ENCODE results near the gene EML6.
"Not testable (repeated sequence)": the region's sequence is repeated elsewhere in the genome, so short reads cannot be mapped to it uniquely, and the experiment has no call there.

Gene EML6

GRCh38 chr2:54806975-54807374 is 83.5 kb downstream of the EML6 start:
- no peak for DNase-seq

- no peak for DNase-seq
Measured at GRCh38 chr2:54808661-54809060, 85.2 kb downstream of the EML6 start.

DNA sequence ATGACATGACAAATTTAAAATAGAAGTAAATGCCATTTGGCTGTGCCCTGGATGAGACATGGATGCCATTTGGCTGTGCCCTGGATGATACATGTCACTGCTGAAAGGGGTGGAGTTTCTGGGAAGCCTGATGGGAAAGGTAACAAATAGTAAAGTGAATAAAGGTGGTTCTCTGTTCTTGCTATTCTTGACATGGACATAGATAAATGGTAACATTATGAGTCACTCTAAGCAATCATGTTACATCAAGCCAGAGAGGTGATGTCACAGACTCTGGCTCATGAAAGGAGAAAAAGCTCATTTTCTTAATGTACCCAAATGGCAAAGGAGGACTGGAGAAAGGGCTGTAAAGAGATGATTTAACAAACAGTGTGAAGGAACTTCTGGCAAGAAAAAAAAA is 86.4 kb downstream of the EML6 start:
- DNase-seq: no peak

DNA sequence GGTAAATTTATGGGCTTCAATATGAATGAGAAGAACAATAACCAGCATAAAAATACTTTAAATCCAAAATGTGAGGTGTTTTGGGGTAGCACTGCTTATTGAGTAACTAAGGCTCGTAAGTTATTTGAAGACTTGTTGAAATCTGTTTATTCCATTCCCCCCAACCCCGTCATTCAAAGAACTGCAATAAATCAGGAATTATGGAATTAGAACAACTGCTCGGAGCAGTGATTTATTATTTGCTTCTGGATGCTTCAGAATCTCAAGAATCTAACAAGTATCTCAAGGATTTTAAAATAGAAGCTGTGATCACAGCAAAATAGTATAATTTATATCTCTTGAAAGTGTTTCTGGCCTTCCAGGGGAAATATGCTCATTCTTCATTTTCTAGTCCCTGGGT is 86.8 kb downstream of the EML6 start:
- no peak for DNase-seq

GRCh38 chr2:54813584-54813983 is 90.1 kb downstream of the EML6 start:
- no peak for DNase-seq

- no peak for DNase-seq
Measured at GRCh38 chr2:54814389-54815147, 91.1 kb downstream of the EML6 start.

DNA sequence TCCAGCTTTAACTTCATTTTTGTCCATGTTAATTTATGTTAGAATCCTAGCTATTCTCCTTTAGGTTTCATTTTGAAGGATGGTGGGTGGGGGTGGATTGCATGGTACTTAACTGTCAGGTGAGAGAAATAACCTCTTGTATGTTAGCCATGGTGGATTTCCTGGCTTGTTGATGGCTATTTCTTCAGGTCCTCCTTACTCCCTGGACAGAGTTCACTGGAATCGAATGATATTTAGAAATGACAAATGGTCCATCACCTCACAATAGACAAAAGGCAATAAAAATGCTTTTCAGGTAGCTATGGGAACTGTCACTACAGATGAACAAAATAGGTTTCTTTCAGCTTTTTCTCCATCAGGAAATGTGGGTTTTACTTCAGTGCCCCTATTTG is 91.7 kb downstream of the EML6 start:
- DNase-seq: no peak

GRCh38 chr2:54818226-54818625 is 94.8 kb downstream of the EML6 start:
- no peak for DNase-seq

DNA sequence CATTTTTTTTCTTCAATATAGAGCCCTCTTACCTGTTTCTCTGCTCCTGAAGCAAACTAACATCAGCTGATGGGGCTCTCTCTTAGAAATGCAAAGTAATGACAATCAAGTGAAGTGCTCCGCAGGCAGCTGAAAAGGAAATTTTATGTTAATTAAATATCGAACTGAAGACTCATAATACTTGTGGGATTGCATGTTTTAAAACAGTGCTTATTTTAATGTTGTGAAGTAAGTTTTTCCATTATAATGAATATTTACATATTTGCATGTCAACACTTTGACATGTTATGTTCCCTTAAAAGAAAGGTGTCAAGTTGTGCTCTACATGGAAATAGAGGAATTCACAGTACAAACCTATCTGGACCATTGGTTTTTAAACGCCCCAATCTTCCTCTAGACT is 97.1 kb downstream of the EML6 start:
- no peak for DNase-seq

DNA sequence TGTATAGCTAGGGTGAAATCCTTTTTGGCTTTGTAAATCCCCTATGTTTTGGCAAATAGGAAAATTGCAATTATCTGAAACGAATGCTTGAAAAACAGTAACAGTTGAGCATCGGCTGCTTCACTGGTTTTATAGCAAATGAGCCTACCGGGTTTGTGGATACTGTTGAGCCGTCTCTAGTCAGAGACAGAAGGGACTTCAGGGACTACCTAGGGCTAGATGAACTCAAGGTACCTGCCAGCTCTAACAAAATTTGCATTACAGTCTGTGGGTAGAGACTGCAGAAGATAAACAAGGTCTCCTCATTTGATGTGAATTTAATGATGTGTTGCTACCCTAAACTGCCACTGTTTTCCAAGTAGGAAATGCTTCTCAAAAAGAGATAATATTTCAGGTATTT is 101.1 kb downstream of the EML6 start:
- no peak for DNase-seq

DNA sequence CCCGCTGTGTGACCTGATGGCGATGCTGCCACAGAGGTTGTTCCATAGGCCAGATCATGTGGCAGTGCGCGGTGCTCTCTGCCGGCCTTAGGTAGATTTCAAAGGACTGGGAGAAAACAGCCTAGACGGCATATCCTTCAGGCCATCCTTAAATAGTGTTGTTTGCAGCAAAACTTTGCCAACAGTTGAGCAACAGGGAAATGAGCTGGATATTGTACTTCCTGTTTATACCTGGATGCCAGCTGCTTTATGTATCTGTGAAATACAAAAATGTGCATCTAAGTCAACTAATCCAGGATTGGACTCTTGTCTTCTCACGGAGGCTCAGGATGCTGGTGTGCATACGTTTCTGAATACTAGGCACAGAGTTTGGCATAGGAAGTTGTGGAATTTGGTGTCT is 107.1 kb downstream of the EML6 start:
- DNase-seq: no peak

- no peak for DNase-seq
Measured at GRCh38 chr2:54831480-54831879, 108.0 kb downstream of the EML6 start.

DNA sequence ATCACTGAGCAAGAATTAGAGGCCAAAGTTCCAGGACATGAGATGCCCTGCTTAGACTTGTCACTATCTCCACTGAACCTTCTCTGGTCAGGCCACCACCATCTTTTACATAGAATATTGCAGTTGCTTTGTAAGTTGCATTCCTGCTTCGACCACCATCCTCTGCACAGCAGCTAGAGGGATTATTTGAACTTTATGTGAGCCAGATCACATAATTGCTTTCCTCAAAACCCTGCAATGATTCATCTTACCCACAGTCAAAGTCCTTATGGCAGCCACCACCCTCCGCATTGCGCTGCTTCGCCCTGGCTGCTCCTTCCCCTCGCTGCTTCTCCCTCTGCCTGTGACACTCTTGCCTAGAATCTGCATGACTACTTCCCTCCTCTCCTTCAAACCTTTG is 111.3 kb downstream of the EML6 start:
- no peak for DNase-seq

DNA sequence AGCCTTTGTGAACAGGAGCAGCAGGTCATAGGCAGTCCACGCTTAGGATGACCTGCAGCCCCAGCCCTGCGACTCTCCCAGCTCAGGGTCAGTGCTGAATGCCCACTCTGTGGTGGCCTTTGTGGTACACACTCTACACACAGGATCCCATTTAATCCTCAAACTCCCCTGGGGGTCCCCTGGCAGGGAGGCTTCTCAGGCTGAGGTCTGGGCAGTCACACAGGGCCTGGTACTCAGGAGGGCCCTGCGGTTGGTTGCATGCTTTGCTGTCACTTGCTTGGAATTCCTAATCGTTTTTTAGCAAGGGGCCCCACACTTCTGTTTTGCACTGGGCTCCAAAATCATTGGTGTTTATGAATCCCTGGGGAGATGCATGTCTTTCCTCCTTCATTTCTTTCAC is 113.0 kb downstream of the EML6 start:
- no peak for DNase-seq

DNA sequence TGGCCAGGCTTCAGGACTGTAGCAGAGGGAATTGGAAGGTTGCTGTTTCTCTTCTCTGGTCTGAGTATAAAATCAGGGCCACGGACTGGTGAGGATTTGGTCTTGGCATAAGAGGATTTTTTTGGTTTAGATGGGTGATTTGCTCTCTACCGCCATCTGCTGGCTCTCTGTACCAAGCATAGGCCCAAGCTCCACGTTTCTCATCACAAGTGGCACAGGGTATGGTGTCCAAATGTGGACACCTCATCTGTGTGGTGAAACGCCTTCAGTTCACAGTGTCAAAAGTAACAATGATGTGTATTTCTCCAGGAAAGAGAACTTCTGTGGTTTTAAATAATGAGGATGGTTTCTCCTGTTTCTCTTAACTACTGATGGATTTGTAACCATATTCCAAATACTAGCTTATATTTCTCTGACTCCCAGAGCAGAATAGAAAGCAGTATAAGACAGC is 115.1 kb downstream of the EML6 start:
- no peak for DNase-seq

DNA sequence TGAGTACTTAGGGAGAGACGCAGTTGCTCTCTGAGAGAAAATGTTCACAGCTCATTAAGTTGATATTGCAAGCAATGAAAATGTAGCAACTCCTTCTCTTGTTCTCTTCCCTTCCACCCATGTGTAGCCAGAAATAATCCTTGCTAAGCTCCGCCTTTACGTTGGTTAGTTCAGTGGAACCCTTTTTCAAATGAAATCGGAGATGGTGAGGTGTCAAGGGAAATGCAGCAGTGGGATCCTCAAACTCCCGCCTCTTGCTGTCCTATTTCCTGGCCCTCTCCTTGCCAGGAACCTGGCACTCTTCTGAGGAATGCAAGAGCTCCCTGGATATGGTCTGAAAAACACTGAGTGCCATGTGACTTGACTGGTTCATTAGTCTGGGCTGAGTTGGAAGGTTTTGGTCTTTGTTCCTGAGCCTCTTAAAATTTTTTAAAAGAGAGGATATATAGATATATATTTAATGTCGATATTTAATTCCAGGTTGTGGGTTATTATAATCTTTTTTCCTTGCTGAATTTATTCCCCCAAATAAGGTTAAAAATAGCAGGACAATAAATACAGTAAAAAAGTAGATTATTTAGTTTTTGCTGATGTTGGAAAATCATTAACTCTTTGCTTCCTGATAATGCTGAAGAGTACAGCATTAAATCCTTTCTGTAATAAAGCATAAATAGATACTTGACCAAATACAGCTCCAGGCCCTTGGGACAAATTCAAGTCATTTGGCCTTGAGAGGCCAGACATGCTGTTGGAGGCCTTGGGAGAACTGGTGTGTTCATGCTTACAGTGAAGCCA is 116.2 kb downstream of the EML6 start:
- no peak for DNase-seq

DNA sequence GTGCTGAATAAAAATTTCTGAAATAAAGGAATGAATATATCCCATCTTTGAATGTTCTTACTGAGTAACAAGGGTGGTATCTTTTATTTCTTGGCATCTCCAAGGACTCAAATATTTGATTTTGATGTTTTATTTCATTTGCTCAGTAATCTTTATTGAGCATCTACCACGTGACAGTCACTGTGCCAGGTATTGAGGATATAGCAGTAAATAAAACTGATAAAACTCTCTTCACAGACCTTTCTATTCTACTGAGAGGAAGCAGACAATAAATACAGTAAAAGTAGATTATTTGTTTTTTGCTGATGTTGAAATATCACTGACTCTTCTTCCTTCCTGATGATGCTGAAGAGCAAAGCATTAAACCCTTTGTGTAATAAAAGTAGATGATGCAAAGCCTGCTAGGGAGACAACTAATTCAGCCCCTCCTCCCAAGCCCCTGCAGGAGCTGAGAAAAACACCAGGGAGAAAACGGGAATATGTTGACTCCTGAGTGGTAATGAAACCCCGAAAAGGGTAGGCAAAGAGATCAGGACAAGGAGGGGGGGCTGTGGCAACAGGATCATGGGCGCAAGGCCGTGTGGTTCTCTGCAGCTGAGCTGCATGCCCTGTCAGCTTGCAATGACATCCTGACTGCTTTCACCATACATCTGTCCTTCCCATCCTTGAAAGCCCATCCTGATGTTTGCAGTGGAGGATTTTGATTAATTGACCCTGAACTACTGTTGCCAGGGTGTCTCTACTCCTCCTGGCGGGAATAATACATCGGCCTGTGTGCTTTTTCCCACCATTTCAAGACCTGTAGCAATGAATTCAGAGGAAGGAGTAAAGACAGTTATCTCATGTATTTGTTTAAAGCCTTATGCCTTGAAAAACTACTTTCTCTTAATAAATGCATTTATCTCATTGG is 117.4 kb downstream of the EML6 start:
- no peak for DNase-seq

GRCh38 chr2:54841500-54841899 is 118.0 kb downstream of the EML6 start:
- not testable (repeated sequence) for DNase-seq

DNA sequence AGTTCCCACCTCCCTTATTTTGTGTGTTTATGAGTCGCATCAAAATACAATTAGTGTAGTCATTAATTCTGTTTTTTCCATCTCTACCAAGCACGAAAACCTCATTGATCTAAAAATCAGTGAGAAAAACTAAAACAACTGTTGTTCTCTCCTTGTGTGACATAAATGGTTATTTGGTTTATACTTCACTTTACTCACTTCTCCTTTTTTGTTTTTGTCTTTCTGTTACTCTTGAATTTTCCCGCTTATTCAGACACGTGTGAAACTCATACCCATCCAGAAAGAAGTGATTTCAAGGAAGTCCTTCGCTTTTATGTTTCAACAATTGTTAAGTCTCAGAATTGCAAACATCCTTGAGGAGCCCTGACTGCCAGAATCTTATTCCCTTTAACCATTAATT is 121.6 kb downstream of the EML6 start:
- DNase-seq: no peak

DNA sequence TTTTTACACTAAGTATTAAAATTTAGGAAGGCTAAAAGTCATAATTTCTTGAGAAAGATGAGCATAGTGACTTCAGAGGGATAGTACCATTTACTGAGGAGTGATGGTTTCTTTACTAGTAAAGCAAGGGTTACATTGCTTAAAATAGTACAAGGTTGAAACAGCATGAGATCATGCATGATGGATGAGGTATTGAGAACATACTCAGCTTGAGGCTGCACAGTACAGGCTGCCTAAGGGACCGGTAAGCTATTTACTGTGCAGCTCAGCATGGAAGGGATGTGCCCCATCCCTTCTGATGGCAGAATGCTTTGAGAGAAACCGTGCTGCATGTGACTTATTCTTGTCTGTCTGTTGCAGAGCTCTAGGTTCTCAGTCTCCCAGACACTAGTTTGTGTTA is 122.1 kb downstream of the EML6 start:
- DNase-seq: no peak

GRCh38 chr2:54850171-54851122 is 127.0 kb downstream of the EML6 start:
- no peak for DNase-seq

DNA sequence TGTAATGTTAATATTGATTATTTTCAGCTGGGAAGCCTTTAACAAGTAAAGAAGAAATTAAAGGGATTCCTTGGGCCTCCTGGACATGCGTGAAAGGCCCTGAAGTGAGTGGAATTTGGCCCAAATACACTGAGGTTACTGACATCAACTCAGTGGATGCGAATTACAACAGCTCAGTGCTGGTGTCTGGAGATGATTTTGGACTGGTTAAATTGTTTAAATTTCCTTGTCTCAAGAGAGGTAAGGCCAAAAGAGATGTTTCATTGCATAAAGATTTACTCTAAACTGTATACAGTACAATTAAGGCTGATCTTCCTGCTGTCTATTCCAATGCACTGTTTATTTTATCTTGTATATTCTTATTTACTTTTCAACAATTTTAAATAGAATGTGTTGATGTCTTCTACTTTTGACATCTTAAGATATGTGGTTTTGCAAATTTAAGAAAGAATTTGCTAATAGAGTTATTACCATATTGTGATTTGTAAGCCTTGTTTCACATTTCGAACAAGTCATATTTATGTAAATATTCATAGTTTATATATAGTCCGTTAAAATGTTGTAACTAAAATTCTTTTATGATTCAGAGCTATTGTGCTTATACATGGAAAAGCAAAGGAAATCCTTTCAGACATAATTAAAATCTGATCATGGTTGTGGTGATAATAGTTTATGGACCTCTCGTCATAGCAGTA is 130.3 kb downstream of the EML6 start:
- no peak for DNase-seq
